T-helper 22 cell (primary cell): ENCODE data around the gene TGFBI.

Experiments used
- DNase-seq: peaks from one replicate; pipeline ENCODE4 v3.0.0-alpha.2; 2020; ENCODE audit warnings: low read depth

TGFBI gene

DNA sequence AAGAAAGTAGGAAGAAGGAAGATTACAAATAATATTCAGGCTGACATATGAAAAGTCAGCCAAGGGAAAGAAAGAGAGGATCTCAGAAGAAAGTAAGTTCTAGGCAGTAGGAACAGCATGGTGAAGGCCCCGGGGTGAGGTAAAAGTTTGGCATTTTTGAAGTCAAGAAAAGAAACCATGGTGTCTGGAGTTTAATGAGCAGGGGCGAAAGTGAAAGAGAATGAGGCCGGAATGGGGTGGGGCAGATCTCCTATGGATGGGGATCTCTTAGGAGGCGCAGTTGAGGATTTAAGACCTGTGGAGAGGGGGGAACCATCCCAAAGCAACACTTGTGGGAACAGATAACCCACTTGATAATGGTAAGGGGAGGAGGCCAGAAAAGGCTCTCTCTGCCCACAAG is 61.5 kb downstream of the TGFBI start:
- no peak for DNase-seq

DNA sequence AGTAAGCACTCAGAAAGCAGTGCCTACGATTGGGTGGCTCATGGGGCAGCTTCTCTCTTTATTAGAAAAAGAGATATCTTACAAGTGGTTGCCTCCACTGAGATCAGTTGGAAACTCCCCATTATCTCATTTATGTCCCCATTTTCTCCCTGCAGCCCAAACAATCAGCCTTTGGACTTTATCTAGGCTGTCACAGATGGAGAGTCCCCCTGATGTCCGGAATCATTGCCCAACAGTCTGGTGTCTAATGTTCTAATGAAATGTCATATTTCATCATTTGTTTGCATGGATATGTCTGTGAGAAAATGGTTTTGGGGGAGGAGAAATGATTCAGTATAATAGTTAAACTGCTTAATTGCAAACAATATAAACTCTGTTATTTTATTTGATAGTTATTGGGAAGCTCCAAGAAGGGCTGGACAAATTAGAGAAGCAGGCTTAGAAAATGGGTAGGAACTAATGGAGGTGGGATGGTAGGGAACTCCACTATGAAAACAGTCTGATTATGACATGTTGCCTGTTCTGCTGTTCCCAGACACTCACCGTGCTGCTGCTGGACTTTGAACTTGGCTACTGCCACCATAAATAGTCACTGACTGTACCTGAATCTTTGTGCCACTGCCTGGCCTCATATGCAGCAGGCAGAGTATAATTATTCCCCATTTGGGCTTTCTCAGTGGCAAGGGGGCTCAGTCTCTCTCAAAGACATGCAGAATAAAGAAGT is 65.6 kb downstream of the TGFBI start:
- no peak for DNase-seq

DNA sequence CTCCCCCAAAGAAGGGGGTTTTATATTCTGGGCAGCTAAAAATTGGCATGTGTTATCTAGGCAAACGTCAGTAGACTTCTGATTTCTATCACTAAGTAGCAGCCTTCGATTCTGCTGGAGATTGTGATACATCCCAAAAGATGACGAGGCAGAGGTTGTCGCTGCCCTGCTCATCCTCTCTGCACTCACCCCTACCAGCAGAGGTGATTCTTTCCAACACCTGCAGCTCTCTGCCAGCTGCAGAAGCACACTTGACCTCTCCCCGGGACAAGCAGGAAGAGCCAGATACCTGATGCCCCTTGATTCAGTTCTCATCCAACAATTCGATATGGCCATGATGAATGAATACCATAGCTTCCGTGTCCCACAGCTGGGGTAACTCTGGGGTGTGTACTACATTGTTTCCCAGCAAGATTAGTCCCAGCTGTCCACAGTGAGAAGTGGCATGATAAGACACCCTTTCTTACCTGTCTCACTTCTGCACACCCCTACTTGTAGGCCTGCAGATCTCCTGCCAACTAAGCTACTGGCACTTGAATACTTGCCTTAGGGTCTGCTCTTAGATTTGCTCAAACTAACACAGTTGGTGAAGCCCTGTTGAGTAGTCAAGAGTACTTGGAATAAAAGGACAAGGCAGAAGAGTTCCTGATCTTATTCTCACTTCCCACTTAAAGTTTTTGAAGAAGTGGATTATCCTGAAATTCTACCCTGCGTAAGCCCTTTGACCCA is 66.3 kb downstream of the TGFBI start:
- no peak for DNase-seq

DNA sequence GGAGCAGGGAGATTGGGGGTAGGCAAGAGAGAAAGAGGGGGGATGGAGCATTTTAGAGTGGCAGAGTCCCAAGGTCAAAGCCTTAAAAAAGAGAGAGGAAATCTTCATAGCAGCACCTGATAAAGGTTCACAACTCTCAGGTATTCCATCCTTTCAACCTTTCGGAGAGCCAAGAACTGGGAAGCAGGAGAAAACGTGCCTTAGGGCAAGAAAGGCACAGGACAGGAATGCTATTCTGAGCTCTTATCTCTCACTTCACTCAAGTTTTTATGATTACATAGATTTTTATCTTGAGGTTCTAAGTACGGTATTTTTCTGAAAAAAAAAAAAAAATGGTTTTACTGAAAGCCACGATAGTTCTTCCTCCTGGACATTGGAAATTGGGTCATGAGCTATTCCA is 69.4 kb downstream of the TGFBI start:
- no peak for DNase-seq

DNA sequence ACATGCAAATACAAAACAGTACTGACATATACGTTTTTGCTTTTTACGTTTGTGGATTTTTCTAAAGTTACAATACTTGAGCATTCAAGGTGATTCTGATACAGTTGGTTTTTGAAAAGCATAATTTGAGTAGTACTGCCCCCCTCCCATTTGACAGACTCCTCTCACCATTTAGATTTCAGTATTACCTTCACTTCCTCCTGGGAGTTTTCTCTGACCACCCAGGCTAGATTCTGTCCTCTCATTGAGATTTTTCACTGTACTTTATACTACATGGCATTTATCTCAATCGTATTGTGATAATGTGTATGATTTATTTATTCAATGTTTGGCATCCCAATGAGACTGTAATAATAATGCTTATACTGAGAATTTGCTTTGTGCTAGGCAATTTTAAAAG is 71.1 kb downstream of the TGFBI start:
- DNase-seq = no peak

DNA sequence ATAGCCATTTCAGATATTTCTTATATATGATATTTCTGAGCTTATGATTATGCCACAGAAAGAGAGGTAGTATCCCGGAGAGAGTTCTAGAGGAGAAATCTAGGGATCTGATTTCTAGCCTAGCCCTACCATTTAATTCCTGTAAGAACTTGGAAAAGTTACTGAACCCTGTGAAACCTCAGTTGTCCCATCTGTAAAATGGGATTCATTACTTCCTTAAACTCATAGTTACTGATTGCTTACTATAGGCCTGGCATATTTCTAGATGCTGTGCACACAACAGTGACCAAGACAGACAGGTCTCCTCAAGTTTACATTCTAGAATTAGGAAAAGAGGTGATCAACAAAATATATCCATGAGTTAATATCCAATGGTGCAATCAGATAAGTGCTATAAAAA is 73.1 kb downstream of the TGFBI start:
- no peak for DNase-seq

DNA sequence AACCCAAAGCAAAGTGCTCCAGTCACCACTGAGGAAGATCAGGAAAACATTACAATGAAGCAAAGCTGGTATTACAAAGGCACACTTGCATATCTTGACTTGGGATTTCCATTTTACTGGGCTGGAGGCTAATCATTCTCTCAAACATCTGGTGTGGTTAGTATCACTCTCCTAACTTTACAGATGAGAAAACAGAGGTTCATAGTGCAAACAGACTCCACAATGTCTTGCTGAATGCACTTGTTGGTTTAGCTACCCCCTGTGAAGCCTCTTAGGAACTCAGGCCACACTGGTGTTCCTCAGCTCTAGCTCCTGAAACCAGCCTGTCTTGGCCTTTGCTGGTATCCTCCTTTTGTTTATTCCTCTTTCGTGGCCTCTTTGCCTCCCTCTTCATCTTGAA is 74.3 kb downstream of the TGFBI start:
- DNase-seq = no peak

DNA sequence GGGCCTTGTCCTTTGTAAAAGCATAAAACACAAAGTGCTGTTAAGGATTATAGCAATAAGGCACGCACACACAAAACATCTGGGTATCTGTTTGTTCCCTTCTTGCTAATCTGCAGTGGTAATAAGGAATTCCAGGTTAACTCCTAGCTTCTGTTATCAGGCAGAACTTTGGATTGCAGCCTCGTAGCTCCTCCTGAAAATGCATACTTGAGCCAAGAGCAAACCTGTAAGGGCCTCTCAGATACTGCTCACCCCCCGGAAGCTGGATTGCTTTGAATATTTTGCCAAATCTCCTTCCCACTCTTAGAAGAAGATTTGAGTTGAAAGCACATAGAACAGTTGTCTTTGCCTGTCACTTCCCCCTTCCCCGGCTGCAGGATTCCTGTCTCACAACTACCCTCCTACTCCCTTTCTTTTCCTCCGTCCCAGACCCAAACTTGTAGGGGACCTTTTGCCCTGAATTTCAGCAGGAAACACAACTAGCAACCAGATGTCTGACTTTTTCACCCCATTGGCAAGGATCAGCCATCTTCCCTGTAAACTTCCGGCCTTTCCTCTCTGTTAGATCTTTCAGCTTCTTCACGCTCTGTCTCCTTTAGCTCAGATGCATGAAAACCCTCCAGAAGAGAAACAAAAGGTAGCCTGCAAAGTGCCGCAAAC is 75.6 kb downstream of the TGFBI start:
- no peak for DNase-seq

DNA sequence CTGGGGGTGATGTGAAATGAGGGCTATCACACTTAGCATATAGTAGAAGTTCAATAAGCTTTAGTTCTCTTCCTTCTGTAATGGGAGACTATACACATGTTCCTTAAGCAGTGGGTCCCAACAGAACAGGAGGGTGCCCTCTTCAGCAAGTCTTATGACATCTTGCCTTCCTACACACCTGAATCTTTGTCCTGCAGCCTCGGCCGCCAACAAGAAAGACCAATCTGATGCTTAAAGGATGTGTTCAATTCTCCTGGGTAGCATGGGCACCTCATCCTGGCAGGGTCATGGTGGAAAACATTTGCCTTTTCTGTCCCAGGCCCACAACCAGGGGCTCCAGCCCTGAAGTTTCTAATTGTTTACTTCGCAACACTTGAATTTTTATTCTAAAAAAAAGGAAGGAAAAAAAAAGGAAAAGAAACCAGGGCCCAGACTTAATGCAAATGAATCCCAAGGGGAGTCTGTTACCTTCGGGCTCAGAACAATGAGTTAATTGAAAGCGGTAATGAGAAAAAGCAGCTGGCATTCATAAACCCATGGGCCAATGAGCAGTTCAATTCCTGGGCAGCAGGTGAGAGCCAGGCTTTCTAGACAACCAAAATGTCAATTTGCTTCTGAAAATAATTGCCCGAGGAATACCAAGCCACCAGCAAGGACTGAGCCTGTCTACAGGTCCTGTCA is 77.7 kb downstream of the TGFBI start:
- no peak for DNase-seq

DNA sequence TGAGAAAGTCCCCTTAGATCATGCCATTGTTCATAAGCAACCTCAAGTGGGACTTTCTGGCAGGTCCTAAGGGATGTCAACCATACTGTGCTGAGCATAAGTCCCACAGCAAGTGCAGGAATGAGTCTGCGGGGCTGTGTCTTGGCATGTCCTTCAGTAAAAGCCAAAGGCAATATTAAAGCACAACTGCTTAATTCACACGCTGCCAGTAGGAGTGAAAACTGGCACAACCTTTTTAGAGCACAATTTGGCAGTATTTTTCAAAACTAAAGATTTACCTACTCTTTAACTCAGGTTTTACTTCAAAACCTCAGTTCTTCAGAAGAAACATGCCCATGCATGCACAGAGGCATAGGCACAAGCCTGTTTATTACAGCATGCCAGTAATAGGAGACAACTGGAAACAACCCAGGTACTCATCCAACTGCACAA is 79.4 kb downstream of the TGFBI start:
- DNase-seq = no peak

DNA sequence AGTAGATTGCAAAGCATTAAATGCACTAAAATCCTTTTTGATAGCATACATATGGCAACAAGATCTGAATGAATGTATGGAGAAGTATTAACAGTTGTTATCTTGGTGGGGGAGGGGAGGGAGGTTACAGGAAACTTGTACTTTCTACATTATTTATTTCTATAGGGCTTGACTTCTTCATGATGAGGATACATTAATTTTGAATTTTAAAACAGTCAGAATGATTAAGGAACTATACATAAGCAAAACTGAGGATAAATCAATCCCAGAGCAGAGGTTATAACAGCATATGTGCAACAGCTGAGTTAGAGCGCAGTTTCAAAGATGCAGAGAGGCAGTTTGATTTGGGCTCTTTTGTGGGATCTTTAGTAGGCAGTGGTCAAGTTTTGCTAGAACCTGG is 80.0 kb downstream of the TGFBI start:
- DNase-seq = no peak

DNA sequence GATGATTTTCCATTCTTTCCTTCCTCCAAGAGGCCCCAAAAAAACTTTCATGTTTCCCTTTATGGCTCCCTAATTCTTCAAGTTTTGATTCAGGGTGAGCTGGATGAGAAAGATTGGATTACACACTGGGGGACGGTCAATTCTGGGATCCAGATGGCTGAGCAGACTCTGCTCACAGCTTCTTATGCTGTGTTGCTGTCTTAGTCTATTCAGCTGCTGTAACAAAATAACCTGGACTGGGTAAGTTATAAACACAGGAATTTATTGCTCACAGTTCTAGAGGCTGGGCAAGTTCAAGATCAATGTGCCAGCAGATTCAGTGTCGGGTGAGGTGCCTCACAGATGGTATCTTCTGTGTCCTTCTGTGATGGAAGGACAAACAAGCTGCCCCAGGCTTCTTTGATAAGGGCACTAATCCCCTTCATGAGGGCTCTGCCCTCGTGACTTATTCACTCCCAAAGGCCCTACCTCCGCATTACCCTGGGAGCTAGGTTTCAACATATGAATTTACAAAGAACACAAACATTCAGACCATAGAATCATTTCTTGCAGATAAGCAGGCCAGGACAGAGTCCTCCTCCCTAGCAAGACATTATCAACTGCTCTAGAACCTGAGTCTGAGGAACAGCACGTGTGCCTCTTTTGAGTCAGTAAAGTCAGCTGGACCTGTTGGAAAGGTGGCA is 80.8 kb downstream of the TGFBI start:
- DNase-seq = no peak
